IMR-90 (cell line): ENCODE measurements around the gene LCE6A. TPM values are rescaled to one million over a fixed set of nuclear protein-coding genes. Genes with fewer than 3 reads are reported as not detected.

ENCODE experiments used
- ATAC-seq: fragments of 200-7000 bp; cut with Tn5 transposase; 2 replicates; pipeline ENCODE4 v1.9.1; 2020; ENCODE audit warnings: low read depth, mild to moderate bottlenecking, moderate library complexity
- BruUV-seq: library from RNA; stranded (reverse); fragments of 400-500 nt; replicated peaks from 2 replicates; lab custom pipeline; 2021; lab: Mats Ljungman, UMichigan
- CTCF ChIA-PET: fragments of 300-600 bp; formaldehyde crosslinking; extraction: SDS; loops from one replicate; lab custom pipeline; 2021; ENCODE audit warnings: antibody characterized with exemption; lab: Yijun Ruan, JAX
- POLR2A ChIA-PET: fragments of 300-600 bp; sonication (Branson Sonifier 250); formaldehyde crosslinking; loops from one replicate; lab custom pipeline; 2022; ENCODE audit warnings: antibody characterized with exemption; ENCODE audit not compliant: unreplicated experiment; lab: Charles Lee
- DNase-seq: peaks from one replicate; pipeline ENCODE4 v3.0.0; 2013
- H2AFZ ChIP-seq: replicated peaks from 2 replicates; pipeline ENCODE3; 2013; ENCODE audit warnings: low read length, mild to moderate bottlenecking; ENCODE audit not compliant: poor library complexity
- H2AK5ac ChIP-seq: 2 replicates; pipeline ENCODE4 v1.6.1; 2013; ENCODE audit warnings: low read depth, low read length, inconsistent platforms
- H2AK9ac ChIP-seq: replicated peaks from 2 replicates; pipeline ENCODE3; 2013; ENCODE audit warnings: mild to moderate bottlenecking, low read depth, low read length, moderate library complexity; ENCODE audit not compliant: poor library complexity
- H2BK120ac ChIP-seq: 2 replicates; pipeline ENCODE4 v1.6.1; 2013; ENCODE audit warnings: low read depth, low read length, inconsistent platforms
- H2BK15ac ChIP-seq: 3 replicates; pipeline ENCODE4 v1.6.1; 2013; ENCODE audit warnings: low read depth, low read length, inconsistent platforms
- H2BK20ac ChIP-seq: 2 replicates; pipeline ENCODE4 v1.6.1; 2013; ENCODE audit warnings: low read depth, mild to moderate bottlenecking, inconsistent platforms, low read length, moderate library complexity
- H2BK5ac ChIP-seq: 2 replicates; pipeline ENCODE4 v1.6.1; 2013; ENCODE audit warnings: mild to moderate bottlenecking, low read depth, low read length, inconsistent platforms; ENCODE audit not compliant: poor library complexity, severe bottlenecking
- H3K14ac ChIP-seq: replicated peaks from 2 replicates; pipeline ENCODE4 v1.6.1; 2013; ENCODE audit warnings: low read depth, low read length, inconsistent platforms
- H3K18ac ChIP-seq: 2 replicates; pipeline ENCODE4 v1.6.1; 2013; ENCODE audit warnings: low read depth, low read length, control low read depth
- H3K23ac ChIP-seq: 2 replicates; pipeline ENCODE4 v1.6.1; 2013; ENCODE audit warnings: low read depth, low read length, inconsistent platforms
- H3K27ac ChIP-seq: 2 replicates; pipeline ENCODE4 v1.5.1; 2013; ENCODE audit warnings: mild to moderate bottlenecking, control low read depth, low read length; ENCODE audit not compliant: insufficient read depth
- H3K27me3 ChIP-seq: 2 replicates; pipeline ENCODE4 v1.6.1; 2013; ENCODE audit warnings: low read length; ENCODE audit not compliant: control insufficient read depth, insufficient read depth
- H3K36me3 ChIP-seq: 2 replicates; pipeline ENCODE4 v1.6.1; 2013; ENCODE audit warnings: low read length, mixed read lengths; ENCODE audit not compliant: control insufficient read depth, insufficient read depth
- H3K4ac ChIP-seq: 2 replicates; pipeline ENCODE4 v1.6.1; 2013; ENCODE audit warnings: low read depth, low read length, inconsistent platforms
- H3K4me1 ChIP-seq: 2 replicates; pipeline ENCODE4 v1.6.1; 2013; ENCODE audit warnings: low read length, mixed read lengths; ENCODE audit not compliant: control insufficient read depth, insufficient read depth
- H3K4me2 ChIP-seq: 2 replicates; pipeline ENCODE4 v1.6.1; 2013; ENCODE audit warnings: low read depth, mild to moderate bottlenecking, control low read depth, low read length, moderate library complexity
- H3K4me3 ChIP-seq: 2 replicates; pipeline ENCODE4 v1.5.1; 2013; ENCODE audit warnings: low read depth, mild to moderate bottlenecking, control low read depth, low read length, moderate library complexity; ENCODE audit not compliant: insufficient read depth
- H3K56ac ChIP-seq: 2 replicates; pipeline ENCODE4 v1.6.1; 2013; ENCODE audit warnings: low read length, inconsistent platforms; ENCODE audit not compliant: insufficient read depth; ENCODE audit errors: extremely low read depth
- H3K79me1 ChIP-seq, 2 experiments: 2 replicates each; pipeline ENCODE4 v1.6.1; 2013; ENCODE audit warnings: low read length in 2 of 2, inconsistent platforms in 1 of 2, low read depth in 1 of 2
- H3K9ac ChIP-seq: 2 replicates; pipeline ENCODE4 v1.6.1; 2013; ENCODE audit warnings: low read depth, low read length, control low read depth
- H3K9me1 ChIP-seq: 2 replicates; pipeline ENCODE4 v1.6.1; 2013; ENCODE audit warnings: low read length, inconsistent platforms; ENCODE audit not compliant: insufficient read depth
- H3K9me3 ChIP-seq: 2 replicates; pipeline ENCODE4 v1.6.1; 2013; ENCODE audit warnings: low read length; ENCODE audit not compliant: control insufficient read depth, insufficient read depth
- H4K20me1 ChIP-seq: 2 replicates; pipeline ENCODE4 v1.6.1; 2013; ENCODE audit warnings: low read length, inconsistent platforms; ENCODE audit not compliant: insufficient read depth
- H4K5ac ChIP-seq: 2 replicates; pipeline ENCODE4 v1.6.1; 2013; ENCODE audit warnings: mild to moderate bottlenecking, low read depth, low read length, control low read depth
- H4K8ac ChIP-seq, 2 experiments: 2 replicates each; pipeline ENCODE4 v1.6.1; 2013; ENCODE audit warnings: low read depth in 2 of 2, low read length in 2 of 2, control low read depth in 1 of 2, inconsistent platforms in 1 of 2
- H4K91ac ChIP-seq: 2 replicates; pipeline ENCODE4 v1.6.1; 2013; ENCODE audit warnings: low read depth, low read length, inconsistent platforms; ENCODE audit not compliant: insufficient read depth
- CHD1 ChIP-seq: IDR thresholded peaks from 2 replicates; pipeline ENCODE4 v1.6.1; 2012; ENCODE audit warnings: low read depth, low read length, improper control_type of control experiment
- FOS ChIP-seq: fragments of 150-350 bp; IDR thresholded peaks from 2 replicates; pipeline ENCODE4 v1.6.1; 2016; ENCODE audit warnings: low read depth, low read length
- RCOR1 ChIP-seq: IDR thresholded peaks from 2 replicates; pipeline ENCODE4 v1.6.1; 2012; ENCODE audit warnings: mild to moderate bottlenecking, low read length, improper control_type of control experiment; ENCODE audit not compliant: insufficient replicate concordance
- RFX5 ChIP-seq: IDR thresholded peaks from 2 replicates; pipeline ENCODE4 v1.8.0; 2012; ENCODE audit warnings: low read depth, mild to moderate bottlenecking, low read length, moderate library complexity
- WGBS, 2 experiments: methylation state at CpG; one replicate each; pipeline versions ENCODE4 v1.1.5 to v1.1.7; 2013; ENCODE audit warnings: missing lambda C conversion rate in 2 of 2; ENCODE audit not compliant: insufficient read length in 1 of 2; ENCODE audit errors: extremely low coverage in 2 of 2; 5-methylcytosine and 5-hydroxymethylcytosine counted together
- dilution Hi-C: fragments of 300-500 bp; cut with HindIII; formaldehyde crosslinking; loops from one replicate; pipeline ENCODE4 v1.14.3; 2018; ENCODE audit warnings: low sequenced_read_pairs; ENCODE audit not compliant: unreplicated experiment
- in situ Hi-C: fragments of 300-500 bp; cut with MboI; formaldehyde crosslinking; loops from 3 replicates; pipeline ENCODE4 v1.14.3; 2019; ENCODE audit warnings: low sequenced_read_pairs, inconsistent platforms, mixed read lengths
- intact Hi-C: fragments of 100-400 bp; cut with micrococcal nuclease; formaldehyde crosslinking; loops from 2 replicates; pipeline ENCODE4 v1.10.0; 2022
- polyA plus RNA-seq, 3 experiments: library from polyadenylated mRNA; depleted of rRNA; stranded (reverse); fragments of >200 nt; gene quantifications; 2 replicates each; pipeline ENCODE4 v1.2.3, GENCODE V29; 2012; ENCODE audit warnings: low replicate concordance in 1 of 3
- total RNA-seq: library from RNA; depleted of rRNA; stranded (reverse); fragments of >200 nt; gene quantifications from 2 replicates; pipeline ENCODE4 v1.2.3, GENCODE V29; 2012
- TF ChIP-seq, protein P1 (sequence below): fragments of 150-350 bp; IDR thresholded peaks from 2 replicates; pipeline ENCODE4 v1.6.1; 2016; ENCODE audit warnings: low read depth, mild to moderate bottlenecking, low read length, moderate library complexity, borderline replicate concordance

The LCE6A gene
- total and polyA plus RNA-seq, 2 of the 4 experiments (the other 2 are of a cell fraction) = not detected

DNA sequence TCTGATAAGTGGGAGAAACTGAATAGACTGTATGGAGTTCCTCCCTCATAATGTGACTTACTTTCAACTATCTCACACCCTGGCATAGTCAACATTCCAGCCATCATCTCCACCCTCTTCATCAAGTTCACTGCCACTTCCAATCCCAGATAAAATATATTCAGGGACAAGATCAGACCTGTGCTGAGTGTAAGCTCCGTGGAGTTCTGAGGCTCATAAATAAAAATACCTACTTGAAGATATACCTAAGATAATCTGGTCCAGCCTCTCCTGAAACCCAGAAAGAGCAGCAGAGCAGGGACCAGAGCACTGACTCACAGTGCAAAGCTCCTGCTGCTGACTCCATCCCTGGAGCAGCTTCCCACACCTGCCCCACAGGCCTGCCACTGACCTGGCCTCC is 15.4 kb downstream of the LCE6A start:
- in situ Hi-C loops = no loop called here
- CTCF ChIA-PET = no interaction called here
- no peaks in the 10 kb centered on the region for H3K4me1 ChIP-seq
- H3K9me1 ChIP-seq = no peaks in the 10 kb centered on the region
- H3K23ac ChIP-seq = no peak overlapping the region
- H3K9ac ChIP-seq = no peak overlapping the region
- no TSS peak for BruUV-seq
- H2AK9ac ChIP-seq = no peak overlapping the region
- no peaks in the 10 kb centered on the region for H3K36me3 ChIP-seq
- H3K18ac ChIP-seq = no peak overlapping the region
- no peak for TF ChIP-seq RCOR1
- no peak for TF ChIP-seq FOS
- TF ChIP-seq RFX5 = no peak
- TF ChIP-seq, protein P1, sequence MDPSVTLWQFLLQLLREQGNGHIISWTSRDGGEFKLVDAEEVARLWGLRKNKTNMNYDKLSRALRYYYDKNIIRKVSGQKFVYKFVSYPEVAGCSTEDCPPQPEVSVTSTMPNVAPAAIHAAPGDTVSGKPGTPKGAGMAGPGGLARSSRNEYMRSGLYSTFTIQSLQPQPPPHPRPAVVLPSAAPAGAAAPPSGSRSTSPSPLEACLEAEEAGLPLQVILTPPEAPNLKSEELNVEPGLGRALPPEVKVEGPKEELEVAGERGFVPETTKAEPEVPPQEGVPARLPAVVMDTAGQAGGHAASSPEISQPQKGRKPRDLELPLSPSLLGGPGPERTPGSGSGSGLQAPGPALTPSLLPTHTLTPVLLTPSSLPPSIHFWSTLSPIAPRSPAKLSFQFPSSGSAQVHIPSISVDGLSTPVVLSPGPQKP = no peak
- no peak for TF ChIP-seq CHD1
- no peak overlapping the region for H3K14ac ChIP-seq
- no peak overlapping the region for H3K4ac ChIP-seq
- WGBS, 2 experiments = no CpG with 5 or more reads among the region's 1 CpG
- no peak overlapping the region for H4K5ac ChIP-seq
- no peaks in the 10 kb centered on the region for H3K9me3 ChIP-seq
- H2AK5ac ChIP-seq = no peak overlapping the region
- H3K27me3 ChIP-seq = no peaks in the 10 kb centered on the region
- no peak overlapping the region for H3K4me2 ChIP-seq
- H2BK5ac ChIP-seq = no peak overlapping the region
- H2BK20ac ChIP-seq = no peak overlapping the region
- H3K79me1 ChIP-seq = no peaks in the 10 kb centered on the region
- no peak overlapping the region for H2AFZ ChIP-seq
- DNase-seq = no peak
- dilution Hi-C loops = no loop called here
- H3K27ac ChIP-seq = no peak overlapping the region
- POLR2A ChIA-PET = no interaction called here
- no peak overlapping the region for H4K91ac ChIP-seq
- H4K20me1 ChIP-seq = no peaks in the 10 kb centered on the region
- H2BK120ac ChIP-seq = no peak overlapping the region
- H2BK15ac ChIP-seq = no peak overlapping the region
- ATAC-seq = no peak
- no peak overlapping the region for H3K56ac ChIP-seq
- intact Hi-C loops = no loop called here
- no peak overlapping the region for H4K8ac ChIP-seq
- H3K4me3 ChIP-seq = no peak overlapping the region
